Lower lobe of right lung (tissue), 2 donors: Measurements from ENCODE around the gene EPHA8. TPM values are rescaled to one million over a fixed set of nuclear protein-coding genes. Genes with fewer than 3 reads are reported as not detected.

Experiments
- ATAC-seq, 2 donors: fragments of 200-7000 bp; cut with Tn5 transposase; one replicate each; pipeline ENCODE4 v1.9.1; 2020 to 2022; ENCODE audit warnings: mild to moderate bottlenecking in 2 of 2, moderate library complexity in 2 of 2
- DNase-seq: peaks from one replicate; pipeline ENCODE4 v3.0.0-alpha.2; 2020
- H3K27ac ChIP-seq: fragments of 200-600 bp; one replicate; pipeline ENCODE4 v1.8.0; 2022
- H3K27me3 ChIP-seq: fragments of 200-600 bp; one replicate; pipeline ENCODE4 v1.8.0; 2022; ENCODE audit warnings: low read depth
- H3K36me3 ChIP-seq: fragments of 200-600 bp; one replicate; pipeline ENCODE4 v1.8.0; 2022; ENCODE audit warnings: mild to moderate bottlenecking
- H3K4me1 ChIP-seq: fragments of 200-600 bp; one replicate; pipeline ENCODE4 v1.8.0; 2022
- H3K4me3 ChIP-seq: fragments of 200-600 bp; one replicate; pipeline ENCODE4 v1.8.0; 2022; ENCODE audit warnings: mild to moderate bottlenecking
- H3K9me3 ChIP-seq: fragments of 200-600 bp; one replicate; pipeline ENCODE4 v1.8.0; 2022
- intact Hi-C: fragments of 100-400 bp; cut with DNase I; formaldehyde crosslinking; loops from one replicate; pipeline ENCODE4 v1.11.0; 2022
- total RNA-seq: library from RNA; stranded (reverse); fragmentation: NEBNext Ultra II Directional; extraction: Animal tissue kit (Norgen Biotek cat#: 25700); gene quantifications from one replicate; pipeline ENCODE4 v1.2.1, GENCODE V29; 2021
- TF ChIP-seq, protein P1 (sequence below): fragments of 200-600 bp; IDR thresholded peaks from one replicate; pipeline ENCODE4 v1.8.0; 2022; ENCODE audit warnings: antibody characterized with exemption, mild to moderate bottlenecking
- donor health status: DM: no; HTN: yes; CAD: no; lungs with severe emphysema.

EPHA8 gene
- total RNA-seq, 1 donor from 2014 or later: not detected

DNA sequence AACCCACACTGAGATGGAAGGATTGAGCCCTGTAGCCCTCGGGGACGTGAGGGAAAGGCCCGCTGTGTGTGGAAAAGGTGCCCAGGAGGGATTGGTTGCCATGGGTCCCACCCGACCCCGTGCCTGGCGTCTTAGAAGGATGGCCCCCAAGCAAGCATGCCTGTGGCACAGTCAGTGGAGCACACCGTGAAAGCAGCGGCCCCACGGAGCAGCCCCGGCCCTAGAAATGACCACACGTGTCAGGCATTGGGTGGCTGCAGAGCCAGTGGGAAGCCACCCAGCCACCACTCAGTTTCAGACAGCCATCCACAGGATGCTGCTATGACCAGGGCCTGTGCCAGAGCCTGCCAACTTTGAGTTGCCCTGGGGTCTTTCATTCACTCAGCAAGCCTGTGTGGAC, 13.3 kb upstream of the EPHA8 start:
- ATAC-seq (no peak), DNase-seq (no peak)
- Histone ChIP-seq H3K27ac (no peak overlapping the region), H3K4me1 (no peaks in the 10 kb centered on the region), H3K27me3 (peaks cover 57% of the 10 kb centered on the region), H3K36me3 (no peaks in the 10 kb centered on the region), H3K9me3 (no peaks in the 10 kb centered on the region), H3K4me3 (no peak overlapping the region)
- intact Hi-C loops: no loop called here
- TF ChIP-seq, protein P1, sequence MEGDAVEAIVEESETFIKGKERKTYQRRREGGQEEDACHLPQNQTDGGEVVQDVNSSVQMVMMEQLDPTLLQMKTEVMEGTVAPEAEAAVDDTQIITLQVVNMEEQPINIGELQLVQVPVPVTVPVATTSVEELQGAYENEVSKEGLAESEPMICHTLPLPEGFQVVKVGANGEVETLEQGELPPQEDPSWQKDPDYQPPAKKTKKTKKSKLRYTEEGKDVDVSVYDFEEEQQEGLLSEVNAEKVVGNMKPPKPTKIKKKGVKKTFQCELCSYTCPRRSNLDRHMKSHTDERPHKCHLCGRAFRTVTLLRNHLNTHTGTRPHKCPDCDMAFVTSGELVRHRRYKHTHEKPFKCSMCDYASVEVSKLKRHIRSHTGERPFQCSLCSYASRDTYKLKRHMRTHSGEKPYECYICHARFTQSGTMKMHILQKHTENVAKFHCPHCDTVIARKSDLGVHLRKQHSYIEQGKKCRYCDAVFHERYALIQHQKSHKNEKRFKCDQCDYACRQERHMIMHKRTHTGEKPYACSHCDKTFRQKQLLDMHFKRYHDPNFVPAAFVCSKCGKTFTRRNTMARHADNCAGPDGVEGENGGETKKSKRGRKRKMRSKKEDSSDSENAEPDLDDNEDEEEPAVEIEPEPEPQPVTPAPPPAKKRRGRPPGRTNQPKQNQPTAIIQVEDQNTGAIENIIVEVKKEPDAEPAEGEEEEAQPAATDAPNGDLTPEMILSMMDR: no peak

DNA sequence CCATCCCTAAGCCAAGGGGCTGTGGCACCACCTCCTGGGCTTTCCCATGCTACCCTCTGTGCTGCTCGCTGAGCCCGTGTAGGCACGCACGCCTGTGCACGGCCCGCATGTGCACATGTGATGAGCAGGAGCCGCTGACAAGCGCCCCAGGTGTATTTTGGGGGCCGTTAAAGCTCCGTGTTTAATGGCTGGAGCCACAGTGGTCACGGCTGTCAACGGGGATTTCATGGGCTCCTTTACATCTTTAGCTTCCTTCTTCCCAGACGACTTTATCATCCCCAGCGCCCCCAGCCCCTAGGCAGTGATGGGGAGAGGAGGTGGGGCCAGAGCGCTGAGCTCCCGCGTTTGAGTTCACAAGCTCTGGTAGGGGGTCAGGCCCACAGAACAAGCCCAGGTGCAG, 11.7 kb upstream of the EPHA8 start:
- Histone ChIP-seq H3K4me1 (no peaks in the 10 kb centered on the region), H3K9me3 (no peaks in the 10 kb centered on the region), H3K27ac (no peak overlapping the region), H3K4me3 (no peak overlapping the region), H3K36me3 (no peaks in the 10 kb centered on the region), H3K27me3 (peaks cover 62% of the 10 kb centered on the region)
- DNase-seq: no peak
- TF ChIP-seq, protein P1: no peak
- ATAC-seq: no peak
- intact Hi-C loops: no loop called here

DNA sequence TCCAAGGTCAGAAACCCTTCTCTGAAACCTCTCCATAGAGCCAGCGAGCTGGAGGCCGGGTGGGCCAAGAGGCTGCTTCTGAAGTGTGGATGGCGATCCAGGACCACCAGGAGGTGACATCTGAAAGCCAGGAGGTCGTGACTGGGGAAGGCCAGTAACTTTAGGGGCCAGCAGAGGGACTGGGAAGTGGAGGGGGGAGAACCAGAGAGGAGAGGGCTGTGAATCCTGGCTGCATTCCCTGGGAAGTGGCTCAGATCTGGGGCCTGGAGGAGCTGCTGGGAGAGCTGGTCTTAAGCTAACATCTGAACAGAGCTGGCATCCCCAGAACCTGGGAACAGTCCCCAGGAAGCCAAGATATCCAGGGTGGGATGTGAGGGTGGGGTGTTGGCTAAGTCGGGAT, 11.3 kb upstream of the EPHA8 start:
- no peak overlapping the region for H3K4me3 ChIP-seq
- TF ChIP-seq, protein P1: no peak
- intact Hi-C loops: no loop called here
- H3K27ac ChIP-seq: no peak overlapping the region
- H3K27me3 ChIP-seq: peaks cover 63% of the 10 kb centered on the region
- DNase-seq (no peak), ATAC-seq (no peak)
- no peaks in the 10 kb centered on the region for H3K36me3 ChIP-seq
- H3K9me3 ChIP-seq: no peaks in the 10 kb centered on the region
- H3K4me1 ChIP-seq: no peaks in the 10 kb centered on the region

DNA sequence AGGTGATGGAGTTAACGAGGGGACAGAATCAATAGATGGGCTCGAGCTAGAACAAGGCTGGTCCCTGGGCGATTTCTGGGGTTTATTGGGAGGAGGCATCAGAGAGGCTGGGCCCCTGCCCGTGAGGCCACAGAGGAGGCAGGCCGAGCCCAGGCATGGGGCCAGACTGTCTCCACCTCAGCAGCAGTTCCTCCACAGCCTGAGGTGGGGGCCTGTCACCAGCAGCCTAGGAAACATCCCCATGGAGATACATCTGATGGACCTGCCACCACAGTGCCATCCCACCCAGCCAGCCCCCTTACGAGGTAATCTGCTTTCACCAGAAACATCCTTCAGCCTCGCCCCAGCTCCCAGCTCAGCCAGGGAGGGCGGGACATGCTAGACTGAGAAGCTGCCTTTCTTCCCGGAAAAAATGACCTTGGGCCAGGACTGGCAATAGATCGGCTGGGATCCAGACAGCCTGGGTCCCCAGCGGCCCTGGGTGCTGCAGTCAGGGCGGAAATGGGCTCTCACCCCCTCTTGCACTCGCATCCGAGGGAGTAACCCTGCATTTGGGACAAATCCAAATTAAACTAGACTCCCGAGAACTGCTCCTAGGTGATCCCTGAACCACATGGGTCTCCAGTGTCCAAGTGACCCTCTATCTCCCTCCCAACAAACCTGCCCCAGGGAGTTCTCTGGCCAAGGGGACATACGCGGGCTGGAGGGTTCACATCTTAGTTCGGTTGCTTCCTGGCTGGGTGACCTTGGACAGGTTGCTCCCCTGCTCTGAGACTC, 10.0 kb upstream of the EPHA8 start:
- Histone ChIP-seq H3K27me3 (peaks cover 60% of the 10 kb centered on the region), H3K4me1 (no peaks in the 10 kb centered on the region), H3K4me3 (no peak overlapping the region), H3K9me3 (no peaks in the 10 kb centered on the region), H3K36me3 (no peaks in the 10 kb centered on the region), H3K27ac (no peak overlapping the region)
- DNase-seq (no peak), ATAC-seq (no peak)
- TF ChIP-seq, protein P1: no peak
- intact Hi-C loops: no loop called here

DNA sequence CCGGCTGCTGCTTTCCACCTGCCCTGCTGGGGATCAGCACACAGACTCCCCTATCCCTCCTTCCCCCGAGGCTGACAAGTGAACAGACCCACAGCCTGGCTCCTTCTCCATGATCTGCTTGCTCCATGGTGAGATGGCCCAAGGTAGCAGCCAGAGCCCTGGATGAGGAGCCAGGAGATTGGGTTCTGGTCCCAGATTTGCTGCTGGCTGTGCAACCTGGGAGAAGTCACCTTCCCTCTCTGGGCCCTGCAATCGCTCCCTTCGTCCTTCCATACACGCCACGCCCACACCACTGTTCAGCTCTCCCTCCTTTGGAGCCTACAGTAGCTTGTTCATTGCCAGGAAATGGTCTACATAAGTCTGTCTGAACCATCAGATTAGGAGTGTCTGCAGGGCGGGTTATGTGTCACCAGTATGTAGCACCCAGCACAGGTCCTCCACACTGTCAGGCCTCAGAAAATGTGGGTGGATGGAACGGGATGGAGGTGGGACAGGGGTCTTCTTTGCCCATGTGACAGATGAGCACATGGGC, 9.2 kb upstream of the EPHA8 start:
- H3K27ac ChIP-seq: no peak overlapping the region
- intact Hi-C loops: no loop called here
- no peaks in the 10 kb centered on the region for H3K9me3 ChIP-seq
- no peaks in the 10 kb centered on the region for H3K36me3 ChIP-seq
- no peaks in the 10 kb centered on the region for H3K4me1 ChIP-seq
- TF ChIP-seq, protein P1: no peak
- ATAC-seq (no peak), DNase-seq (no peak)
- H3K27me3 ChIP-seq: peaks cover 55% of the 10 kb centered on the region
- no peak overlapping the region for H3K4me3 ChIP-seq
